Heart right ventricle (tissue), 16 donors: ENCODE data around the gene BABAM2. TPM values are rescaled to one million over a fixed set of nuclear protein-coding genes. Genes with fewer than 3 reads are reported as not detected.

Experiments
- ATAC-seq, 8 donors: fragments of 200-7000 bp; cut with Tn5 transposase; one replicate each; pipeline ENCODE4 v1.9.1; 2020; ENCODE audit warnings: mild to moderate bottlenecking in 8 of 8, moderate library complexity in 8 of 8, moderate number of reproducible peaks in 1 of 8
- DNase-seq, 2 donors: peaks; one replicate each; pipeline ENCODE4 v3.0.0-alpha.2; 2020
- H3K27ac ChIP-seq, 10 donors: fragments of 200-600 bp; sonication (generic) in 2 of 10; one replicate each; pipeline versions ENCODE4 v1.5.0 to v1.8.0; 2020 to 2022; ENCODE audit warnings: mild to moderate bottlenecking in 3 of 10
- H3K27me3 ChIP-seq, 7 donors: fragments of 200-600 bp; one replicate each; pipeline ENCODE4 v1.8.0; 2021 to 2022; ENCODE audit warnings: mild to moderate bottlenecking in 2 of 7
- H3K36me3 ChIP-seq, 9 donors: fragments of 200-600 bp; sonication (generic) in 1 of 9; one replicate each; pipeline versions ENCODE4 v1.5.0 to v1.8.0; 2020 to 2022; ENCODE audit warnings: mild to moderate bottlenecking in 2 of 9
- H3K4me1 ChIP-seq, 9 donors: fragments of 200-600 bp; sonication (generic) in 1 of 9; one replicate each; pipeline versions ENCODE4 v1.5.0 to v1.8.0; 2020 to 2022; ENCODE audit warnings: mild to moderate bottlenecking in 4 of 9
- H3K4me3 ChIP-seq, 10 donors: fragments of 200-600 bp; sonication (generic) in 2 of 10; one replicate each; pipeline versions ENCODE4 v1.5.0 to v1.8.0; 2020 to 2022; ENCODE audit warnings: mild to moderate bottlenecking in 7 of 10, moderate library complexity in 2 of 10
- H3K9me3 ChIP-seq, 11 donors: fragments of 200-600 bp in 10 of 11; sonication (generic) in 2 of 11; one replicate each; pipeline versions ENCODE4 v1.5.0 to v1.8.0; 2013 to 2022; ENCODE audit warnings: mild to moderate bottlenecking in 2 of 11, control low read depth in 1 of 11, moderate library complexity in 1 of 11
- CTCF ChIP-seq, 9 donors: fragments of 200-600 bp; sonication (generic) in 2 of 9; IDR thresholded peaks; one replicate each; pipeline versions ENCODE4 v1.5.0 to v1.8.0; 2021 to 2022; ENCODE audit warnings: antibody characterized with exemption in 9 of 9, mild to moderate bottlenecking in 5 of 9, moderate library complexity in 1 of 9
- WGBS, 2 donors: extraction: QIAGEN DNeasy Blood & Tissue Kit; methylation state at CpG; one replicate each; pipeline ENCODE4 v1.1.7; 2013; ENCODE audit warnings: inconsistent platforms in 1 of 2; 5-methylcytosine and 5-hydroxymethylcytosine counted together
- intact Hi-C, 10 donors: fragments of 100-400 bp; cut with DNase I; formaldehyde crosslinking; loops; one replicate each; pipeline versions ENCODE4 v1.11.1 to v1.14.2; 2022
- polyA plus RNA-seq, 2 donors: library from polyadenylated mRNA; stranded (reverse); fragments of 200-250 nt; gene quantifications; one replicate each; pipeline ENCODE4 v1.2.3, GENCODE V29; 2013
- total RNA-seq, 10 donors: library from RNA; stranded (reverse); fragmentation: NEBNext Ultra II Directional in 3 of 10; extraction: Animal tissue kit (Norgen Biotek cat#: 25700) in 3 of 10; gene quantifications; one replicate each; pipeline versions ENCODE4 v1.2.1 to v1.2.4, GENCODE V29; 2021 to 2023
- donor health status: Arrhythmogenic right ventricular cardiomyopathy.
- donor health status: ischemic (EF 13 %, LVEDD 7.1; RV severe dilation, severe dysfunction).
- donor health status: healthy with polysubstance abuse.
- donor health status: DM: no; HTN: yes; CAD: no.
- donor health status: DM: no; HTN: no; CAD: no.
- donor health status: ischemic (EF 25% LVEDD 6.9; RV normal size, moderate dysfunction).
- donor health status: ischemic (EF 25% LVEDD 5.7; RV mildly dilated, moderate dysfunction).
- donor health status: healthy.
- donor health status: DM: yes; HTN: yes; CAD: no.
- donor health status: Ischemic cardiomyopathy.
- donor health status: ischemic (EF 35%, LVEDD 5.7; RV mildly dilated, moderate dysfunction).
- donor health status: nonischemic (EF 11% LVEDD 7.7; RV severe dilation, severe dysfunction).
- donor health status: DM: yes; HTN: yes; CAD: no.
- donor health status: PGD.
- donor health status: ischemic (EF 29% LVEDD 5.4; RV normal size, mild dysfunction).
- donor health status: nonischemic (EF 23%, LVEDD 6.1; RV moderate dilation, normal function).

The BABAM2 gene
- total and polyA plus RNA-seq, 12 donors: 13.3 to 83.4 (median 65.9) TPM

GRCh38 chr2:28119631-28120030 lies 229.1 kb downstream of the BABAM2 start:
- no peak overlapping the region for H3K27ac ChIP-seq
- no peaks in the 10 kb centered on the region for H3K36me3 ChIP-seq
- H3K27me3 ChIP-seq: no peaks in the 10 kb centered on the region
- DNase-seq: no peak
- intact Hi-C loops: no loop called here
- H3K4me3 ChIP-seq: no peak overlapping the region
- no peaks in the 10 kb centered on the region for H3K9me3 ChIP-seq
- peaks cover 0 to 14% (median 4%) of the 10 kb centered on the region in 9 donors for H3K4me1 ChIP-seq
- TF ChIP-seq CTCF (IDR thresholded peaks at IDR 0.05): no peak
- no peak for ATAC-seq
- WGBS, 2 donors: 66 to 76% methylated on average over 1 of the region's 1 CpG

GRCh38 chr2:28128281-28128950 lies 237.9 kb downstream of the BABAM2 start:
- Histone ChIP-seq H3K4me3 (no peak overlapping the region), H3K4me1 (peaks cover 0 to under 1% (median 0%) of the 10 kb centered on the region in 9 donors), H3K27me3 (no peaks in the 10 kb centered on the region), H3K9me3 (no peaks in the 10 kb centered on the region), H3K36me3 (peaks cover 0 to 10% (median 0%) of the 10 kb centered on the region in 9 donors), H3K27ac (no peak overlapping the region)
- WGBS, 2 donors: 83 to 89% methylated on average over 2 of the region's 2 CpGs
- intact Hi-C loops: no loop called here
- DNase-seq: no peak
- no peak for TF ChIP-seq CTCF (IDR thresholded peaks at IDR 0.05)
- no peak for ATAC-seq

GRCh38 chr2:28129955-28130695 lies 239.6 kb downstream of the BABAM2 start:
- Histone ChIP-seq H3K27me3 (no peaks in the 10 kb centered on the region), H3K9me3 (no peaks in the 10 kb centered on the region), H3K27ac (no peak overlapping the region), H3K36me3 (peaks cover 0 to 10% (median 0%) of the 10 kb centered on the region in 9 donors), H3K4me1 (peaks cover 0 to 16% (median 5%) of the 10 kb centered on the region in 9 donors), H3K4me3 (no peak overlapping the region)
- intact Hi-C loops: no loop called here
- no peak for DNase-seq
- no peak for ATAC-seq
- no peak for TF ChIP-seq CTCF (IDR thresholded peaks at IDR 0.05)
- 95 to 98% methylated on average over 4 of the region's 4 CpGs for WGBS, 2 donors

- intact Hi-C loops: no loop called here
- Histone ChIP-seq H3K27me3 (no peaks in the 10 kb centered on the region), H3K9me3 (no peaks in the 10 kb centered on the region), H3K27ac (no peak overlapping the region), H3K4me1 (peaks cover 0 to 33% (median 16%) of the 10 kb centered on the region in 9 donors), H3K4me3 (no peak overlapping the region), H3K36me3 (peaks cover 0 to 10% (median 0%) of the 10 kb centered on the region in 9 donors)
- no peak for DNase-seq
- TF ChIP-seq CTCF (IDR thresholded peaks at IDR 0.05): no peak
- ATAC-seq: no peak
- WGBS, 2 donors: 93 to 94% methylated on average over 9 of the region's 9 CpGs
Observed at GRCh38 chr2:28133778-28134177, 243.2 kb downstream of the BABAM2 start.
